ENCODE results near the gene MON1A. TPM values are rescaled to one million over a fixed set of nuclear protein-coding genes. Genes with fewer than 3 reads are reported as not detected.

The MON1A gene
- polyA plus RNA-seq, 4 donors = 15.9 to 48.1 (median 29.9) TPM

DNA sequence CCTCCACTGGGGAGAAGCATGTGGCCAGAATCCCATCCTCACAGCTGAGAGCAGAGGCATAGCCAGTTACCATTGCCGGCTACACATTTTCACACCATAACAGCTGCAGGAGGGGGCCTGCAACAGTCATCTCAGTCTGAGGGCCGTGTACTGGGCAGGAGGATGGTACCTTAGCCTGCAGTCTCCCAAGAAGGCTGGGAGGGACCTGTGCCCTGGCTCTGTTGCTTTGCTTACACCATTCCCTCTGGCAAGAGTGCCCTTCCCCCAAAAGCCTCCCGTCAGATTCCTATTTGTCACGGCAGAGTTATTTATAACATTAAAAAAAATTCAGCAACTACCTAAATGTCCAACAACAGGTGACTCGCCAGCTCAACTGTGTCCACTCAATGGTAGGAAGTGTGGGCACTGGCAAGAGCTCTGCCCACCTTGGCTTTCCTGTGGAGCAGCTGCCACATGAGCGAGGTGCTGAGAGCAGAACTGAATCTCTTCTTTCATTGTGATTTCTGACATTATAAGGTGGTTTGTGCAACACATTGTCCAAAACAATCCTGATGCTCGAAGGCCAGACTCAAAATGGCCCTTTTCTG, 64.3 kb downstream of the MON1A start:
- H3K4me3 ChIP-seq (ENCODE audit: low read depth in 1 of 3, low read length in 3 of 3) = no peak overlapping the region
- no peaks in the 10 kb centered on the region for H3K9me3 ChIP-seq (ENCODE audit: control insufficient read depth in 2 of 2, insufficient read depth in 1 of 2, low read depth in 1 of 2, low read length in 1 of 2)
- peaks cover 0 to 17% (median 15%) of the 10 kb centered on the region in 3 donors for H3K27me3 ChIP-seq (ENCODE audit: control insufficient read depth in 3 of 3, insufficient read depth in 3 of 3, low read length in 3 of 3)
- peaks cover 0 to 16% (median 0%) of the 10 kb centered on the region in 3 donors for H3K4me1 ChIP-seq (ENCODE audit: control insufficient read depth in 3 of 3, insufficient read depth in 2 of 3, low read depth in 1 of 3, low read length in 2 of 3)
- DNase-seq (no peak), FAIRE-seq (no peak)
- H3K36me3 ChIP-seq (ENCODE audit: control insufficient read depth in 3 of 3, insufficient read depth in 2 of 3, low read depth in 1 of 3, low read length in 3 of 3) = peaks cover 0 to 15% (median 0%) of the 10 kb centered on the region in 3 donors
- WGBS, 3 donors = 44 to 60% (median 52%) methylated on average over 7 of the region's 7 CpGs
- H3K27ac ChIP-seq (ENCODE audit: low read depth in 1 of 3, low read length in 2 of 3) = no peak overlapping the region

GRCh38 chr3:49864505-49864904, 65.1 kb downstream of the MON1A start:
- Histone ChIP-seq H3K9me3 (ENCODE audit: control insufficient read depth in 2 of 2, insufficient read depth in 1 of 2, low read depth in 1 of 2, low read length in 1 of 2) (no peaks in the 10 kb centered on the region), H3K27me3 (ENCODE audit: control insufficient read depth in 3 of 3, insufficient read depth in 3 of 3, low read length in 3 of 3) (peaks cover 0 to 16% (median 14%) of the 10 kb centered on the region in 3 donors), H3K27ac (ENCODE audit: low read depth in 1 of 3, low read length in 2 of 3) (no peak overlapping the region), H3K4me3 (ENCODE audit: low read depth in 1 of 3, low read length in 3 of 3) (no peak overlapping the region), H3K36me3 (ENCODE audit: control insufficient read depth in 3 of 3, insufficient read depth in 2 of 3, low read depth in 1 of 3, low read length in 3 of 3) (peaks cover 0 to 23% (median 0%) of the 10 kb centered on the region in 3 donors), H3K4me1 (ENCODE audit: control insufficient read depth in 3 of 3, insufficient read depth in 2 of 3, low read depth in 1 of 3, low read length in 2 of 3) (peaks cover 0 to 11% (median 0%) of the 10 kb centered on the region in 3 donors)
- DNase-seq (no peak), FAIRE-seq (no peak)
- 65 to 66% (median 65%) methylated on average over 5 of the region's 5 CpGs for WGBS, 3 donors

GRCh38 chr3:49859576-49860305, 69.9 kb downstream of the MON1A start:
- Histone ChIP-seq H3K27ac (ENCODE audit: low read depth in 1 of 3, low read length in 2 of 3) (no peak overlapping the region), H3K4me1 (ENCODE audit: control insufficient read depth in 3 of 3, insufficient read depth in 2 of 3, low read depth in 1 of 3, low read length in 2 of 3) (peaks cover 2 to 7% (median 3%) of the 10 kb centered on the region in 3 donors), H3K9me3 (ENCODE audit: control insufficient read depth in 2 of 2, insufficient read depth in 1 of 2, low read depth in 1 of 2, low read length in 1 of 2) (no peaks in the 10 kb centered on the region), H3K4me3 (ENCODE audit: low read depth in 1 of 3, low read length in 3 of 3) (no peak overlapping the region), H3K27me3 (ENCODE audit: control insufficient read depth in 3 of 3, insufficient read depth in 3 of 3, low read length in 3 of 3) (peaks cover 0 to 3% (median 0%) of the 10 kb centered on the region in 3 donors), H3K36me3 (ENCODE audit: control insufficient read depth in 3 of 3, insufficient read depth in 2 of 3, low read depth in 1 of 3, low read length in 3 of 3) (peaks cover 0 to 33% (median 0%) of the 10 kb centered on the region in 3 donors)
- WGBS, 3 donors = 82 to 87% (median 84%) methylated on average over 11 to 12 of the region's 12 CpGs
- DNase-seq (no peak), FAIRE-seq (no peak)

Other genes starting within 250 kb of the MON1A start
- gene MST1, start 240.3 kb downstream of the MON1A start, polyA plus RNA-seq = 100 to 1,000 TPM; 157 to 488 (median 335) TPM
- gene RNF123, start 240.3 kb downstream of the MON1A start, polyA plus RNA-seq = 10 to 100 TPM; 31.7 to 59.9 (median 38.0) TPM
- 1 to 10 TPM in 1 of 4 donors, under 1 TPM in 2, not detected in 1; 0.81 to 1.1 (median 0.84) TPM for gene AMIGO3, start 210.1 kb downstream of the MON1A start, polyA plus RNA-seq
- gene GMPPB, start 205.9 kb downstream of the MON1A start, polyA plus RNA-seq = 10 to 100 TPM; 18.1 to 47.1 (median 21.2) TPM
- 10 to 100 TPM; 14.8 to 27.1 (median 18.2) TPM for gene IP6K1, start 143.3 kb downstream of the MON1A start, polyA plus RNA-seq
- under 1 TPM in 1 of 4 donors, not detected in 3; 0.15 TPM for gene CDHR4, start 129.9 kb downstream of the MON1A start, polyA plus RNA-seq
- gene INKA1, start 126.5 kb downstream of the MON1A start, polyA plus RNA-seq = 1 to 10 TPM in 3 of 4 donors, under 1 TPM in 1; 0.67 to 2.9 (median 2.4) TPM
- gene UBA7, start 115.9 kb downstream of the MON1A start, polyA plus RNA-seq = 100 to 1,000 TPM in 1 of 4 donors, 10 to 100 TPM in 3; 27.7 to 160 (median 69.3) TPM
- gene TRAIP, start 73.2 kb downstream of the MON1A start, polyA plus RNA-seq = 1 to 10 TPM; 1.4 to 8.1 (median 5.5) TPM
- 10 to 100 TPM in 1 of 4 donors, under 1 TPM in 2, not detected in 1; 0.15 to 32.1 (median 0.81) TPM for gene CAMKV, start 59.9 kb downstream of the MON1A start, polyA plus RNA-seq
- 100 to 1,000 TPM in 2 of 4 donors, 10 to 100 TPM in 2; 46.8 to 145 (median 84.5) TPM for gene MST1R, start 25.9 kb downstream of the MON1A start, polyA plus RNA-seq
- gene RBM6, start 10.3 kb upstream of the MON1A start, polyA plus RNA-seq = 100 to 1,000 TPM in 3 of 4 donors, 10 to 100 TPM in 1; 61.0 to 409 (median 167) TPM
- 100 to 1,000 TPM in 1 of 4 donors, 10 to 100 TPM in 3; 57.1 to 216 (median 84.3) TPM for gene RBM5, start 159.1 kb upstream of the MON1A start, polyA plus RNA-seq
- 10 to 100 TPM in 1 of 4 donors, 1 to 10 TPM in 3; 3.0 to 35.7 (median 4.3) TPM for gene SEMA3F, start 225.5 kb upstream of the MON1A start, polyA plus RNA-seq

Data from small intestine (tissue), 7 donors.